Loucy (cell line): ENCODE measurements around the gene ZNF804A.

Source experiments
- H2AFZ ChIP-seq: fragments of 200-600 bp; sonication (generic); 2 replicates; pipeline ENCODE4 v1.6.0; 2016; ENCODE audit warnings: antibody characterized with exemption, mild to moderate bottlenecking, low read length, moderate library complexity
- H3F3A ChIP-seq: fragments of 200-600 bp; 2 replicates; pipeline ENCODE4 v1.6.0; 2016; ENCODE audit warnings: antibody characterized with exemption, low read depth, mild to moderate bottlenecking
- H3K27me3 ChIP-seq: fragments of 200-600 bp; sonication (generic); 2 replicates; pipeline ENCODE4 v1.6.1; 2014; ENCODE audit warnings: low read length, mild to moderate bottlenecking; ENCODE audit not compliant: insufficient read depth, poor library complexity, severe bottlenecking
- H3K36me3 ChIP-seq: fragments of 200-600 bp; sonication (generic); 2 replicates; pipeline ENCODE4 v1.6.1; 2016; ENCODE audit warnings: low read length; ENCODE audit not compliant: insufficient read depth
- H3K4me1 ChIP-seq: fragments of 200-600 bp; sonication (generic); 2 replicates; pipeline ENCODE4 v1.5.1; 2014; ENCODE audit warnings: low read length, mild to moderate bottlenecking; ENCODE audit not compliant: insufficient read depth, poor library complexity, severe bottlenecking
- H3K4me2 ChIP-seq: fragments of 200-600 bp; sonication (generic); 2 replicates; pipeline ENCODE4 v1.6.0; 2014; ENCODE audit warnings: antibody characterized with exemption, low read length, low read depth, mild to moderate bottlenecking; ENCODE audit not compliant: poor library complexity, severe bottlenecking
- H3K4me3 ChIP-seq: fragments of 200-600 bp; sonication (generic); 2 replicates; pipeline ENCODE4 v1.5.1; 2014; ENCODE audit warnings: low read length, mild to moderate bottlenecking, mixed read lengths; ENCODE audit not compliant: poor library complexity, severe bottlenecking
- H3K79me2 ChIP-seq: fragments of 200-600 bp; sonication (generic); 2 replicates; pipeline ENCODE4 v1.6.1; 2014; ENCODE audit warnings: low read length; ENCODE audit not compliant: insufficient read depth
- H3K9ac ChIP-seq: fragments of 200-600 bp; sonication (generic); 2 replicates; pipeline ENCODE4 v1.6.0; 2014; ENCODE audit warnings: mild to moderate bottlenecking, low read depth, low read length, moderate library complexity; ENCODE audit not compliant: poor library complexity, severe bottlenecking
- H3K9me2 ChIP-seq: fragments of 200-600 bp; sonication (generic); replicated peaks from 2 replicates; pipeline ENCODE4 v1.6.1; 2016; ENCODE audit warnings: low read depth, low read length, mixed read lengths
- H3K9me3 ChIP-seq: fragments of 200-600 bp; sonication (generic); 2 replicates; pipeline ENCODE4 v1.6.1; 2014; ENCODE audit warnings: mild to moderate bottlenecking, antibody characterized with exemption, low read length, low read depth; ENCODE audit not compliant: insufficient read depth
- H4K20me1 ChIP-seq: fragments of 200-600 bp; sonication (generic); 2 replicates; pipeline ENCODE4 v1.6.0; 2014; ENCODE audit warnings: antibody characterized with exemption, low read length, mild to moderate bottlenecking; ENCODE audit not compliant: insufficient read depth, poor library complexity, severe bottlenecking
- EZH2phosphoT487 ChIP-seq: fragments of 200-600 bp; IDR thresholded peaks from 2 replicates; pipeline ENCODE4 v1.6.1; 2018; ENCODE audit warnings: antibody characterized with exemption, mild to moderate bottlenecking, moderate library complexity, borderline replicate concordance
- TF ChIP-seq, protein P1 (sequence below): fragments of 200-600 bp; sonication (generic); conservative IDR thresholded peaks from 2 replicates; pipeline ENCODE4 v1.5.1; 2014; ENCODE audit warnings: mild to moderate bottlenecking, antibody characterized with exemption, low read length

Gene ZNF804A

GRCh38 chr2:184555352-184555751 lies 43.0 kb upstream of the ZNF804A start:
- TF ChIP-seq, protein P1, sequence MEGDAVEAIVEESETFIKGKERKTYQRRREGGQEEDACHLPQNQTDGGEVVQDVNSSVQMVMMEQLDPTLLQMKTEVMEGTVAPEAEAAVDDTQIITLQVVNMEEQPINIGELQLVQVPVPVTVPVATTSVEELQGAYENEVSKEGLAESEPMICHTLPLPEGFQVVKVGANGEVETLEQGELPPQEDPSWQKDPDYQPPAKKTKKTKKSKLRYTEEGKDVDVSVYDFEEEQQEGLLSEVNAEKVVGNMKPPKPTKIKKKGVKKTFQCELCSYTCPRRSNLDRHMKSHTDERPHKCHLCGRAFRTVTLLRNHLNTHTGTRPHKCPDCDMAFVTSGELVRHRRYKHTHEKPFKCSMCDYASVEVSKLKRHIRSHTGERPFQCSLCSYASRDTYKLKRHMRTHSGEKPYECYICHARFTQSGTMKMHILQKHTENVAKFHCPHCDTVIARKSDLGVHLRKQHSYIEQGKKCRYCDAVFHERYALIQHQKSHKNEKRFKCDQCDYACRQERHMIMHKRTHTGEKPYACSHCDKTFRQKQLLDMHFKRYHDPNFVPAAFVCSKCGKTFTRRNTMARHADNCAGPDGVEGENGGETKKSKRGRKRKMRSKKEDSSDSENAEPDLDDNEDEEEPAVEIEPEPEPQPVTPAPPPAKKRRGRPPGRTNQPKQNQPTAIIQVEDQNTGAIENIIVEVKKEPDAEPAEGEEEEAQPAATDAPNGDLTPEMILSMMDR = no peak
- no peak for TF ChIP-seq EZH2phosphoT487
- Histone ChIP-seq H3K4me3 (no peak overlapping the region), H3K4me1 (no peaks in the 10 kb centered on the region), H3K36me3 (no peaks in the 10 kb centered on the region), H3K9me3 (no peaks in the 10 kb centered on the region), H3K9me2 (no peaks in the 10 kb centered on the region), H3K79me2 (no peaks in the 10 kb centered on the region), H2AFZ (no peak overlapping the region), H3F3A (no peaks in the 10 kb centered on the region), H3K4me2 (no peak overlapping the region), H4K20me1 (no peaks in the 10 kb centered on the region), H3K27me3 (no peaks in the 10 kb centered on the region), H3K9ac (no peak overlapping the region)

DNA sequence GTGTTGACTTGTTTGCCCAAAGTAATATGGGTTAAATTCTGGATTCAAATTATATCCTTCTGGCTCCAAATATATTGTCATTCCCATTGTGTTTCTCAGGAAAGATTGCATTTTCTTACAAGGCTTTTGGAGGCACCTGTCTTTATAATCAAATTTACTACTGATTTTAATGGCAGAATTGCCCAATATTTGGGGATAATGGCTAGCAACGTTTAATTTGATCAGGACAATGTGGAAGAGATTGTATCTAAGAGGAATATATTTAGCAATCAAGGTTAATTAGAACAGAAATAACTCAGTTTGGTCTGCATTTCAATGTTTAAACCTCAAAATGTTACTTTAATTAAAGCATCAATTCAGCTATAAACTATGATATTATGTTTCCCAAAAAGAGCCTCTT lies 41.7 kb upstream of the ZNF804A start:
- H4K20me1 ChIP-seq = no peaks in the 10 kb centered on the region
- no peaks in the 10 kb centered on the region for H3K9me3 ChIP-seq
- no peak overlapping the region for H3K4me3 ChIP-seq

DNA sequence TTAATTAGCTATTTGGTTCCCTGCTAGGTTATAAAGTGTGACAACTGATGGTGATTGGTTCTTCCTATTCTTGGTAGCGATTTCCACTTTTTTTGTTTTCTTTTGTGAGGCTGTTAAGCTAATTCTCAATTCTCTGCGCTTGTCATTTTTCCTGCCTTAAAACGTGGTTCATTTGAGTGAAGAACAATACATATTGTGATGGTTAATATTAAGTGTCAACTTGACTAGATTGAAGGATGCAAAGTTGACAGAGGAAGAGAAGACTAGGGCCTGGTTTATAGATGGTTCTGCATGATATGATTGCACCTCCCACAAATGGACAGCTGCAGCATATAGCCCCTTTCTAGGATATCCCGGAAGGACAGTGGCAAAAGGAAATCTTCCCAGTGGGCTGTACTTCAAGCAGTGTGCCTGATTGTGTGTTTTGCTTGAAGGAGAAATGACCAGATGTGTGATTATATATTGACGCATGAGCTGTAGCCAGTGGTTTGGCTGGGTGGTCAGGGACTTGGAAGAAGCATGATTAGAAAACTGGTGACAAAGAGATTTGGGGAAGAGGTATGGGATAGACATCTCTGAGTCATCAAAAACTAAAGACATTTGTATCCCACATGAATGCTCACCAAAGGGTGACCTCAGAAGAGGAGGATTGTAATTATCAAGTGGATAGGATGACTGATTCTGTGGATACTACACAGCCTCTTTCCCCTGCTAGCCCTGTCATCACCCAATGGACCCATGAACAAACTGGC lies 39.4 kb upstream of the ZNF804A start:
- Histone ChIP-seq H3K27me3 (no peaks in the 10 kb centered on the region), H3K36me3 (no peaks in the 10 kb centered on the region), H3K4me1 (no peaks in the 10 kb centered on the region), H3K4me3 (no peak overlapping the region), H3K9me2 (no peaks in the 10 kb centered on the region), H3K4me2 (no peak overlapping the region), H2AFZ (no peak overlapping the region), H3F3A (no peaks in the 10 kb centered on the region), H3K9me3 (no peaks in the 10 kb centered on the region), H3K9ac (no peak overlapping the region), H4K20me1 (no peaks in the 10 kb centered on the region), H3K79me2 (no peaks in the 10 kb centered on the region)
- TF ChIP-seq EZH2phosphoT487 = no peak
- TF ChIP-seq, protein P1 = no peak

More for the DNA sequence above, 41.7 kb upstream of the ZNF804A start:
- Histone ChIP-seq H3K27me3 (no peaks in the 10 kb centered on the region), H3K36me3 (no peaks in the 10 kb centered on the region), H2AFZ (no peak overlapping the region), H3K9ac (no peak overlapping the region), H3K79me2 (no peaks in the 10 kb centered on the region), H3K4me1 (no peaks in the 10 kb centered on the region), H3K4me2 (no peak overlapping the region), H3F3A (no peaks in the 10 kb centered on the region), H3K9me2 (no peaks in the 10 kb centered on the region)
- TF ChIP-seq, protein P1 = no peak
- TF ChIP-seq EZH2phosphoT487 = no peak
